Femur (tissue), 1 donor: ENCODE measurements around the gene ZCCHC8.
"Not testable (repeated sequence)": the region's sequence is repeated elsewhere in the genome, so short reads cannot be mapped to it uniquely, and the experiment has no call there.

Experiments used
- DNase-seq: peaks from one replicate; pipeline ENCODE4 v3.0.0-alpha.2; 2017

ZCCHC8 gene

DNA sequence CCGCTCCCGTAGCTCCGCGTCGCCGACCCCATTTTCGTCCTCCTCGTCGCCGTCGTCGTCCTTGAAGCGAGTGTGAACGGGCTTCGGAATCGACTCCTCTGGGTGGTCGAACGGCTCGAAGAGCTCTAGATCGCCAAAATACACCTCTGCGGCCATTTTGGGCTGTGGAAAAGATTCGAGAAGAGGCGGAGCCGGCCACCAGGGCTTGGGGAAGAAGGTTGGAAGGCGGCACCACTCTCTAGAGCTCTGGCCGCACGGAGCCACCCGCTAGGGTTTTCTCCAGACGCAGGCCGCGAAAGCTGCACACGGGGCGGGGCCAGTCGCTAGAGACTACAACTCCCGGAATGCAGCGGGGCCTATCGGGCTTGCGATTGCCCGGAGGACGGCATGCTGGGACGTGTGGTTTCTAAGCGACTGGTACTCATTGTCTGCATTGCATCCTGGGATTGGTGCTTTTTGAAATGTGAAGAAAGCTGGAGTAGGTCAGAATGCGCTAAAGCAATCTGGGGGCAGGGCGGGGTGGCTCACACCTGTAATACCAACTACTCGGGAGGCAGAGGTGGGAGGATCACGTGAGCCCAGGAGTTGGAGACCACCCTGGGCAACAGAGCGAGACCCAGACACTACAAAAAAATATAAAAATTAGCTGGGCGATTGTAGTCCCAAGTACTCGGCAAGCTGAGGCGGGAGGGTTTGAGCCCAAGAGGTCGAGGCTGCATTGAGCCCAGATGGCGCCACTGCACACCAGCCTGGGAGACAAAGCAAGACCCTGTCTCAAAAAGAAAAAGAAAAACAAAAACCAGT lies at the start of gene ZCCHC8:
ZCCHC8 (minus strand) TSS at position 248 of the 804 bp plus-strand sequence; CDS start at position 156, 92 bp downstream.
- peak; percentile 98 for DNase-seq

DNA sequence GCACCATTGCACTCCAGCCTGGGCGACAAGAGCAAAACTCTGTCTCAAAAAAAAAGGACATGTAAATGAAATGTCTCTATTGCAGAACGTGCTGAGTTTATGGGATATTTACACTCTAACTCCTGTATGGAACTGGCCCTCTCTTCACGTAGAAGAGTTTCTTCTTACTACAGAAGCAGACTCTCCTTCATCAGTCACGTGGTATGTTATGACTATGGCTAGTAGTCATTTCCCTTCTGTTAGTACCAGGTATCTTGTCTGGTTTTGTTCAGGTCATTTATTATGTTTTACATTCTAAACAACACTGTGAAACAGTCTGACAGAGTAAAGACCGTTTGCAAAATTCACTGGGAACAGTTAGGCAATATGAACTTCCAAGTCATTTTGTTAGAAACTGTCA lies 46.6 kb upstream of the ZCCHC8 start:
- DNase-seq, result no peak

DNA sequence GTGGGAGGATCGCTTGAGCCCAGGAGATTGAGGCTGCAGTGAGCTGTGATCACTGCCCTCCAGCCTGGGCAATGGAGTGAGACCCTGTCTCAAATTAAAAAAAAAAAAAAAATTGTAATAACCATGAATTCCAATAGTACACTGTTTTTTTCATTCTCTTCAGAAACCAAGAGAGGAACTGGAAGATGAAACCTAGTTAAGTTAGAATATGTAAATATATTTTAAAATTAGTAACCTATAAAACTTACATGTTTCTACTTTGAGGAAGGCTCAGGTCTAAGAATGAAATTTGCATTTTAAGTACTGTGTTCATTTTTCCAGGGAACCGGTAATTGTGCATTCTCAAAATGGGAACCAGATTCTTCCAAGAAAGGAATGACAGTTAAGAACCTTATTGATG lies 45.1 kb upstream of the ZCCHC8 start:
- no peak for DNase-seq

DNA sequence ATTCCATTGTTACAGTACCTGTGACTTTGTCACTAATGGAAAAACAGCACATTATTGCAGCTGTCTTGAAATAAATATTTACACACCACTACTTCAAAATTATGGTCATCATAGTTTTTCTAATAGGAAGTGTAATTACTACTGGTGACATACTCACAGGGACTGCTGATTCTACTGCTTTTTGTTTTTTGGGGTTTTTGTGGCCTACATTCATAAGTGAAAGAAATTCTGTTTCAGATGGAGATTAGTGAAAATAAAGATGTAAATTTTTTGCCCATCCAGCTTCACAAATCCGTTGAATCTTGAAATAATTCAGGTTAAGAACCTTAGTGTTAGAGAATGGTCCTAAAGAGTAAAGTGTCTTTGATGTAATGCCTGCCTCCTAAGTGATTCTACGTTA lies 43.8 kb upstream of the ZCCHC8 start:
- DNase-seq, result no peak

DNA sequence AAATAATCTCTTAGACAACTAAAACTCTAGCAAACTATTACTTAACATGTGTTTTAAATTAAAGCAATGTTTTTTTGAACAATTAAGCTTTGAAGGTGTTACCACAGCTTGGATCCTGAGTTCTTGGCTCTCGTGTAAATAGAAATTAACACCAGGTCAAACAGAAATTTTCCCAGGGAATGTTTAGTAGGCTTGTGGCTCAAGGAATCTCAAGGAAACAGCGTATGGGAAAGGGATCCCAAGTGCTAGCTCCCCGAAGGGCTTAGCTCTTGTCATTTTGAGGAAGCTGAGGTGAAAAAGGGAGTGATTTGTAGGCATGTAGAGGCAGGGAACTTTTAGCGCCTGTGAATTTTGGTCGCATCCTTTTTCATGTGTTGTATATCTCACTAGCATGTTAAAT lies 37.8 kb upstream of the ZCCHC8 start:
- DNase-seq, result no peak

DNA sequence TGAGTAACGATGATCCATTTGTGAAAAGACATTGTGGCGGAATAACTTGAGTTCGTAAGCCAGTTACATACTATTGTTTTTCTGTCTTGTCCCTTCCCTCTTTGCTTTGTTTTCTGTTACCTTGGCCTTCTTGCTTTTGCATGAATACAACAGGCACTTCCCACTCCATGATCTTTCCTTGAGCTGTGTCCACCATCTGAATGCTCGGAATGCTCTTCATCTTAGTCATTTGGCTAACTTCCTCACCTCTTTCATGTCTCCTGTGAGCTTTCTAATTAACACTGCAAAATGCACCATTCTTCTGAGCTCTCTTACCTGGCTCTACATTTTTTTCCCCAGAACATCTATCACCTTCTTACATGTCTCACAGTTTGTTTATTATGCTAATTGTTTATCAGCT lies 36.3 kb upstream of the ZCCHC8 start:
- no peak for DNase-seq

DNA sequence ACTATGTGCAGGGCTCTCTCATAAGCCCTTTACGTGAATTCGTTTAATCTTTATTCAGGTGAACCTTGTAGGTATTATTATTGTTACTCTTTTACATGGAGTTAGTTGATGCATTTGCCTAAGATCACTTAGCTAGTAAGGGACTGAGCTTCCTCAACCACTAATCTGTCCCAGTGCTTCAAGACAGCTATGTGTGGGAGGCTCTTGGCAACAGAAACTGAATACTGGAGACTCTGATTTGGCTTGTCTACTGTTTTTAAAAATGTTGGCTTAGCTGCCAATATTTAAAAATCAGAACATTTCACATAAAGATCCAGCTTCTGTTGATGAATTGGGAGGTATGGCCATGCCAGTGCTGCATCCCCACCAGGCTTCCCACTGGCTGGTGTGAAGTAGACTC lies 33.1 kb upstream of the ZCCHC8 start:
- DNase-seq, result no peak

DNA sequence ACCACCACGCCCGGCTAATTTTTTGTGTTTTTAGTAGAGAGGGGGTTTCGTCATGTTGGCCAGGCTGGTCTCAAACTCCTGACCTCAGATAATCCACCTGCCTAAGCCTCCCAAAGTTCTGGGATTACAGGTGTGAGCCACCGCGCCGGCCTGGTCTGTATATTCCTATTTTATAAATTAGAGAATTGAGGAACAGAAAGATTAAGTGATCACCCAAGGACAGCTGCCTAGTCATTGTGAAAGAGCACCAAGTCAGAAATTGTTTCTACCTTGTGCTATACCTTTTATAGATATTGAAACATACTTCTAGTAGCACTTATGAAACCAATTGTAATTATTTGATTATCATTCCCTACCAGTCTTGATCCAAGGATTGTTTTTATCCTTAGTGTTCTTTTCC lies 28.3 kb upstream of the ZCCHC8 start:
- no peak for DNase-seq

DNA sequence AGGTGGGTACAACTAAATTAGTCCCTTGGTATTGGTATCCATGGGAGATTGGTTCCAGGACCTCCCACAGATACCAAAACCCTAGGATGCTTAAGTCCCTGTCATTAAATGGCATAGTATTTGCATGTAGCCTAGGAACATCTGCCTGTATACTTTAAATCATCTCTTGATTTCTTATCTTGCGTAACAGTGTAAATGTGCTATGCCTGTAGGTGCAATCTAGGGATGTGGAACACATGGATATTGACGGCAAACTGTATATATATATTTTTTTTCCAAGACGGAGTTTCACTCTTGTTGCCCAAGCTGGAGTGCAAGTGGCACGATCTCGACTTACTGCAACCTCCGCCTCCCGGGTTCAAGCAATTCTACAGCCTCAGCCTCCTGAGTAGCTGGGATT lies 27.9 kb upstream of the ZCCHC8 start:
- DNase-seq, result no peak

DNA sequence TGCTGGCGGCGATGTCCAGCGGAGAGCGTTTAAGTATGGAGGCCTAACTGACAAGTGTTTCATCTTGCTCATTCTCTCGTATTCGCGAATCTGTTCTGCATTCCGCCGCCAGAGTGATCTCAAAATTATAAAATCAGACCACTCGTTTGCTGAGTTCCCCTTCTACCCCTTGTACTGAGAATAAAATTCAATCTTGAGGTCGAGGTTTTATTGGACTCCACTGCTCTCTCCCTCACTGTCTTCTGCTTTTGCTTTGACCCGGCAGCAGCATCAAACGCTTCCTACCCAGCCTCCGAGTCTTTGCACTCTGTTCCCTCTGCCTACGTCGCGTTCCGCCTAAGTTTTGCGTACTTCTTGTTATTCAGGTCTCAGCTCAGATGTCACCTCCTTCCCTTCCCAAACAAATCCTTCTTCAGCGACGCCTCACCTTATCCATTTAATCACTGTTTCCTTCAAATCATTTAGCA lies 26.8 kb upstream of the ZCCHC8 start:
- no peak for DNase-seq

DNA sequence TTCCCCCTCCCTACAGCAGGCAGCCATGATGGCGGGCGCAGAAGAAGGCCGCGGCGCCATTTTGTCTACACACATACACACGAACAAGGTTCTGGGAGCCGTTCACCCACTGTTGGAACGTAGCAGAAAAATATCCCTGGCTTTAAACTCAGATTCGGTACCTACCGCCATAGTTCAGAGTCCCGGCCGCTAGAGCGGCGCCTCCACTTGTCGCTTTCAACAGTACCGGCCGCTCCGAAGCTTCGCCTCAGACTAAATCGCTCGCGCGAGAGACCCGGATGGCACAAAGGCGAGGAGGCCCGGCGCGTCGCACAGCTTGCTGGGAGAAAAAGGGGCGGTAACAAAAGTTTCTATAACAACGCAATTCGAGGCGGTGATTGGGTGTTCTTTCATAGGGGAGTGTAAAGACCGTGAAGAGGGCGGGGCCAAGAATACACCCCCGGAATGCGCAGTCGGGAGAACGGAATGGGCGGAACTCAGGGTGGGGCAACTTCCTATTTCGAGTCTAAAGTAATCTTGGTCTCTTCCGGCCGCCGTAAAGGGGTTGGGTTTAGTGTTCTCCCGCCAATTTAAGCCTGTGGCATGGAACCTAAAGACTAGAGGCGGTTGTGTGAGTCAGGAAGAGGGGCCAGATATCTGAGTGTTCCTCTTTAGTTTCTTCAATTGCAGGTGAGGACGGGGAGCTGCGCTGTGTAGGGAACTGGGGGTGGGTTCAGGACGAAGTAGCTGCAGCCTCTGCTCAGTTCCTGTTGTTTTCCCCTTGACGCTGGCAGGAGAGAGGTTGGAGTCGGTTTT lies 26.1 kb upstream of the ZCCHC8 start, which contains the start of the genes KNTC1 and RSRC2:
KNTC1 (plus strand) TSS at position 567 of the 795 bp plus-strand sequence. CDS start 2,815 bp downstream, outside the sequence.
RSRC2 (minus strand) TSS at position 254 of the 795 bp plus-strand sequence; CDS start at position 171, 83 bp downstream.
- DNase-seq, result peak; percentile 100

DNA sequence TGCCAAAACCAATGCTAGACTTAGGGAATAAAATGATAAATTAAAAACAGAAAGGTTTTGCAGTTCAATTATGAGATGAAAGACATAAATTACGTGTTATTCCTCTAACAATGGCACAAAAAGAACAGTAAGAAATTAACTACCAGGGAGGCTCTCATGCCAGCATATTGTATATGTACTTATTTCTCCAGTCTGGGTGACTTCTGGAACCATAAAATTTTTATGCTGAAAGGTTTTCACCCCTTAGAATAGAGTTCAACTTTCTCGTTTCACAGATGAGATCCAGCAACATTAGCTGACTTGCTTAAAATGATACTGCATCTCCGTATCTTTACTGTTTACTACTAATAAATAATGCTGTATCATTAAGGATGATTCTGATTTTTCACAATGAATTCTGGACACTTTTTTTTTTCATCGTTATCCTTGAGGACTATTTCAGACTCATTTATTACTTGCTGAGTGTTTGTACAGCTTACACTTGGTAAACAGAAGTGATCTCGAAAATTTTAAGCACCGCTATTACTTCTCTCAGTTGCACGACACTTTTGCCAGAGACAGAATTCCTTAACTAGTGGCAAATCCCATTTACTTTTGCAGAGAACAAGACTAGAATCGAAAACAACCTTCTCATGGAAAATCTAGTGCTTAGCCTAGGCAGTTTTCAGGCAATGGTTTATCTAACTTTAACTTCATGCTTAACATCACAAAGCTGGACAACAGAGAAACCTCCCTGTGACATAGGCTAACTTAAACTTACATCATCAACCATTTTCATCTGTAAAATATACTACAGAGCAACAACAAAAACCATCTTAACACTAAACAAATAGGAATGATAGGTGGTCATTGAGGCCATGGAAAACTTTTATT lies 23.4 kb upstream of the ZCCHC8 start:
- DNase-seq, result no peak

DNA sequence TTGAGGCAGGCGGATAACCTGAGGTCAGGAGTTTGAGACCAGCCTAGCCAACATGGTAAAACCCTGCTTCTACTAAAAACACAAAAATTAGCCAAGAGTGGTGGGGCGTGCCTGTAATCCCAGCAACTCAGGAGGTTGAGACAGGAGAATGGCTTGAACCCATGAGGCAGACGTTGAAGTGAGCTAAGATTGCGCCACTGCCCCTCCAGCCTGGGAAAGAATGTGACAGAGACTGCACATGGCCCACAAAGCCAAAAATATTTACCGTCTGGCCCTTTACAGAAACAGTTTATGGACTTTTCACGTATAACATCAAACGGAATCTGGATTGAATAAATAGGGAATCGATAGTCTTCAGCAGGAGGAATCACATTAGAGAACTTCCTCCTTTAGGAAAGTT lies 22.5 kb upstream of the ZCCHC8 start:
- no peak for DNase-seq

DNA sequence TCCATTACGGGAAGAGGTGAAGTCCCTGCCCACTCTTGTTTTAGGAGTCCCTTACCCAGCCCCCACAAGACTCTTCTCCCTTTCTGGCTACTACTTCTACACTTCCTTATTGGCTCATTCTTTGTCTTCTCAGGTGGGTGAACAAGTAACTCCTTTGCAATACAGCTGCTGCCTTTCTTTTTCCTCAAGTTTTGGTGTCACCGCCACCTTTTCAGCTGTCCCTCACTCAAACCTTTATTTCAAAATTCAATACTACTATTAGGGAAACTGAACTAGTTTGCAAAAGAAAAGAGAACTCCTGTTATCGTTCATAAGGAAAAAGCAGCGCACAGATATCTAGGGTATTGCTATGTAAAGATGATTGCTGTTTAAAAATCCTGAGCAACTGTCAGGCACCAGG lies 19.9 kb upstream of the ZCCHC8 start:
- no peak for DNase-seq

DNA sequence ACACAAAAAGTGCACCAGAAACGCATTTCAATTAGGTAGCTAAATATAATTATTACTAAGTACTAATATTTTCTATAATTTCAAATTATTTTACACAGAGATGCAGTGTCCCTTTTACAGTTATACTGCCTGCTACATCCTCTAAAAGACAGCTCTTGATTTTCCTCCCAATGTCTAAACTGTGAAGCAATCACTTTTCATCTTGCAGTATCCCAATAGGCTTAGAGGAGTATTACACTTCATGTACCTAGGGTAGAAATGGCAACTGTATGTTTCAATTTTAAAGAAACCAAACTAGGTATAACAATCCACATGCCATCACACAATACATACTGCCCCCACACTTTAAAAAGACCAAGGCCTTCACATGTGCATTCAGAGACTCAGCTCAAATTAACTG lies 18.7 kb upstream of the ZCCHC8 start:
- no peak for DNase-seq

DNA sequence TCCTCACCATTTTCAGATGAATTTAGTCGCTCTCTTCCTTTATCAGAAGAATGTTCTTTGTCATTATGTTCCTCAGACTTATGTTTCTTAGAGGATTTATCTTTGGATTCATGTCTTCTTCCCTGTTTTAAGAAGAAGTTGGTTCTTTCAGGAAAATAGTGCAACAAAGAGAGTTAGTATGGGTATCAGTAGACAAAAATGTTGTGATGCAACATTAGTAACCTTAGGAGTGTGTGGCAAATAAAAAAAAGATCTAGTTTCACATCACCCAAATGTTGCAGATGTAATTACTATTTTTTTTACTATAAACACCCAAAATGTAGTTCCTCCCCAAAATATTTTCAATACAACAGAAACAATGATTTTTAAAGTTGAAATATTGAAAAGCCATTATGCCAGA lies 18.2 kb upstream of the ZCCHC8 start:
- DNase-seq, result no peak

DNA sequence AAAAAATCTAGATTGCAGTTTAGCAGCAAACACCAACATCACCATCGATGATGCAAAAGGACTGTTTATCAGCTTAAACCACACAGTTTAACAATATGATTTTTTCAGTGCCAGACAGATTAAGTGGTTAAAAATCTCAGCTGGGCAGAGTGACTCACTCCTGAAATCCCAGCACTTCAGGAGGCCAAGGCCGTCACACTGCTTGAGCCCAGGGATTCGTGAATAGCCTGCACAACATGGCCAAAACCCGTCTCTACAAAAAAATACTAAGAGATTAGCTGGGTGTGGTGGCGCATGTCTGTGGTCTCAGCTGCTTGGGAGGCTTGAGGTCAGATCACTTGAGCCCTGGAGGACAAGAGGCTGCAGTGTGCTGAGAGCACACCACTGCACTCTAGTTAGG lies 17.1 kb upstream of the ZCCHC8 start:
- DNase-seq, result no peak

DNA sequence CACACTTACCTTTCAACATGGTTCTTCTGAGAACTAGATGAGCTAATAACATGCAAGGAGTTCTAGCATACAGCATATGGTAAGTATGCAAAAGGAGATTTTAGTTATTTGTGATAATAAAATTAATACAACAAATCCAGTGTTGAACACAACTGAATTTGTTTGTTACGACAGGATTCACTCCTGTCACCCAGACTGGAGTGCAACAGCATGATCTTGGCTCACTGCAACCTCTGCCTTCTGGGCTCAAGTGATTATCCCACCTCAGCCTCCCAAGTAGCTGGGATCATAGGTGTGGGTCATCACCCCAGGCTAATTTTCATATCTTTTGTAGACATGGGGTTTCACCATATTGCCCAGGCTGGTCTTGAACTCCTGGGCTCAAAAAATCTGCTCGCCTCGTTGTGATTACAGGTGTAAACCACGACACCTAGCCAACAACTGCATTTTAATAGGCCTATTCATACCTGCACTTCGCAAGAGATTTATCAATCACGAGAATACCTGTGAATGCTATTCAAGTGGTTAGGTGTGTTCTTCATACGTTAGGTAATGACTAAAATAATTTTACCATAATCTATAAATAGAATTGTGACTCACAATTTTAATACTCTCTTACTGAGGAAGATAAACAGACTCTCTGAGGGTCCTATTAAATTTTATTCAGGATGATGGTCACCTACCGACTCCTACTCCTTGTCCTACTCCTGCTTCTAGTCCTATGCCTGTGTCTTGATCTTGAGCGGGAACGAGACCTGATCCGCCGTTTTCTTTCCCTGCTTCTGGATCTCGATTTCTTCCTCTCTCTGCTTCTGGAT lies 16.0 kb upstream of the ZCCHC8 start:
- DNase-seq, result no peak

DNA sequence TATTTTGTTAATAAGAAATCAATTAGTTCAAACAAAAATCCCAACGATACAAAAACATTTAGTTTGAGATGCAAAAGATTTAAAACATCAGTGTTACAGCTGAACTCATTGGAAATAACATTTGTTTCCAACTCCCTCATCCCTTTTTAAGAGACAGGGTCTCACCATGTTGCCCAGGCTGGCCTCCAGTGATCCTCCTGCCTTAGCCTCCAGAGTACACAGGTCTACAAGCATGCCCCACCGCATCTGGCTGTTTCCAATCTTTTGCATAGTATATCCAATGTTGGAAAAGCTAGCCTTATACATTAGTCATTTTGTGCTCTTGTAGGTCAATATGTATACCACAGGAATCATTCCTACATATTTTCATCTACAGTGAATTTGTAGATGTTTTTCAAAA lies 14.5 kb upstream of the ZCCHC8 start:
- DNase-seq, result no peak

DNA sequence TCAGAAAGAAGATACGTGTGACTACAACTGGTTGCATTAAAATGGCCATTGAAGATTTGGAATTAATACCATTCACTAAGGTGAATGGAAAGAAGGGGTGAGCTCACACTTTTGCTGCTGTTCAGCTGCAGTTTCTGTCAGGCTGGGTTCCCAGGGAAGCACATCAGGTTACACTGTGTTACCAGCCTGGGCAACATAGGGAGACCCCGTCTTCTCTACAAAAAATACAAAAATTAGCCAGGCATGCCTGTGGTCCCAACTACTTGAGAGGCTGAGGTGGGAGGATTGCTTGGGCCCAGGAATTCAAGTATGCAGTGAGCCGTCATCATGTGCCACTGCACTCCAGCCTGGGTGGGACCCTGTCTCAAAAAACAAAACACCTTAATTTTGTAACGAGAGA lies 12.9 kb upstream of the ZCCHC8 start:
- no peak for DNase-seq

DNA sequence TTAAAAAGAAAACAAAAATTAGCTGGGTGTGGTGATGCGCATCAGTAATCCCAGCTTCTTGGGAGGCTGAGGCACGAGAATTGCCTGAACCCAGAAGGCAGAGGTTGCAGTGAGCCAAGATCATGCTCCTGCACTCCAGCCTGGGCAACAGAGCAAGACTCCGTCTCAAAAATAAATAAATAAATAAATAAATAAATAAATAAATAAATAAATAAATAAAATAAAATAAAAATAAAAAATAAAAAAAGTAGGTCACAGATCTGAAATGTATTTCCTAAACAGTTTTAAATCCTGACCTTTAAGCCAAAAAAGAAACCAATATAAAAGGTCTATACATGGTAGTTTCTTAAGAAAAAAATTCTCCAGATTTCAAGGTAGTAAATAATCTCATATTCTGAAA lies 12.3 kb upstream of the ZCCHC8 start:
- not testable (repeated sequence) for DNase-seq

DNA sequence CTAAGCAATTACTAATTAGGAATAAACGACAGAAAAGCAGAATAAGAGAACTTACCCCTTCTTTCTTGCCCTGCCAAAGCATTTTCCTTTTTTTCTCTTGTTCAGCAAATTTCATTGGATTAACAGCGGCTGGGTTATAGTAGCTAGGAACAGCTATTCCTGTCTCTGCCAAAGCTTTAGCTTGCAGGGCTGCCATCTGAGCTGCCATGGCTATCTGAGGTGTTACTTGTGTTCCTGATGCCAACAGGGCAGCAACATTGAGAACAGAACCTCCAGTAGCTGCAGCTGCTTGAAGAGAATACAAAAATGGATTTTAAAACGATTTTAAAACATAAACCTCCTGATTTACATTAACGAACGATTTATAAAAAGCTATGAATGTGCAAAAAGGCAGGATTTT lies 7.4 kb upstream of the ZCCHC8 start:
- DNase-seq, result no peak
